ENCODE data around the gene LGR5. TPM values are rescaled to one million over a fixed set of nuclear protein-coding genes. Genes with fewer than 3 reads are reported as not detected.

LGR5 gene
- total RNA-seq, 1 donor from 2014 or later = not detected

DNA sequence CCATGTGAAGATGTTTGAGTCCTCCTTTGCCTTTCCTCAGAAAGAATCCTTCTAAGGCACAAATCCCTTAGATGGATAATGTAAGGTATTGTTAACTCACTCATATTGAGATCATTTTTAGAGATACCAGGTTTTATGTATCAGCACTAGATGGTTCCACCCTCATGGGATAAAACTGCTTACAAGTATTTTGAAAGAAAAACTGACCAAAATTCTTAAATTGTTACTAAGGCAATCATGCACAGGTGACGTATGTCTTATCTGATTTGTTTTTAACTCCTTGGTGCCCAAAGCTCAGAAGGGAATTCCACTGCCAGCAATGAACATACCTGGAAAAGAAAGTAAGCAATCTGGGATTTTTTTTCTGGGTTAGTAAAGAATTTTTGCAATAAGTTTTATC, 145.6 kb downstream of the LGR5 start:
- no peaks in the 10 kb centered on the region for H3K27me3 ChIP-seq (ENCODE audit: low read depth)
- no peak overlapping the region for H3K27ac ChIP-seq (replicated peaks)
- intact Hi-C loops (cut with micrococcal nuclease) = no loop called here
- H3K4me1 ChIP-seq = no peaks in the 10 kb centered on the region
- no peaks in the 10 kb centered on the region for H3K9me3 ChIP-seq (replicated peaks)
- H3K36me3 ChIP-seq = no peaks in the 10 kb centered on the region
- H3K4me3 ChIP-seq = no peak overlapping the region
- DNase-seq = no peak
- TF ChIP-seq, protein P1, sequence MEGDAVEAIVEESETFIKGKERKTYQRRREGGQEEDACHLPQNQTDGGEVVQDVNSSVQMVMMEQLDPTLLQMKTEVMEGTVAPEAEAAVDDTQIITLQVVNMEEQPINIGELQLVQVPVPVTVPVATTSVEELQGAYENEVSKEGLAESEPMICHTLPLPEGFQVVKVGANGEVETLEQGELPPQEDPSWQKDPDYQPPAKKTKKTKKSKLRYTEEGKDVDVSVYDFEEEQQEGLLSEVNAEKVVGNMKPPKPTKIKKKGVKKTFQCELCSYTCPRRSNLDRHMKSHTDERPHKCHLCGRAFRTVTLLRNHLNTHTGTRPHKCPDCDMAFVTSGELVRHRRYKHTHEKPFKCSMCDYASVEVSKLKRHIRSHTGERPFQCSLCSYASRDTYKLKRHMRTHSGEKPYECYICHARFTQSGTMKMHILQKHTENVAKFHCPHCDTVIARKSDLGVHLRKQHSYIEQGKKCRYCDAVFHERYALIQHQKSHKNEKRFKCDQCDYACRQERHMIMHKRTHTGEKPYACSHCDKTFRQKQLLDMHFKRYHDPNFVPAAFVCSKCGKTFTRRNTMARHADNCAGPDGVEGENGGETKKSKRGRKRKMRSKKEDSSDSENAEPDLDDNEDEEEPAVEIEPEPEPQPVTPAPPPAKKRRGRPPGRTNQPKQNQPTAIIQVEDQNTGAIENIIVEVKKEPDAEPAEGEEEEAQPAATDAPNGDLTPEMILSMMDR (IDR thresholded peaks at IDR 0.05; ENCODE audit: borderline replicate concordance) = no peak

DNA sequence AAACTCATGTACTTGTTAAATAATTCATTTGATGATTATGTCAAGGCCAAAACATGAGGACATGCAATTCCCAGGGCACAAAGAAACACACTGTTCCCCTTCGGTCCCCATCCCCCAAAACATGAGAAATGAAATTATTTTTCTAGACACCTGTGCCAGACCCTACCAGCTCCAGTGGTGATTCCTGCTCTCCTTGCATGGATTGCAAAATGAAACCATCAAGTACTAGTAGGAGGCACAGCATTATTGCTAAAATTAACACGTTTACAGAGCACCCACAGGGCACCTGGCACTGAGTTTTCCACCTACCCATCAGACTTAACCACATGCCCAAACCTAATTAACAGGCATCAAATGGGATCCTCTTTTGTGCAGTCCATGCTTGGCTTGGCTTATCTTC, 147.4 kb downstream of the LGR5 start:
- Histone ChIP-seq H3K9me3 (replicated peaks) (no peaks in the 10 kb centered on the region), H3K27ac (replicated peaks) (no peak overlapping the region), H3K4me3 (no peak overlapping the region), H3K27me3 (ENCODE audit: low read depth) (peaks cover 18% of the 10 kb centered on the region), H3K4me1 (no peaks in the 10 kb centered on the region), H3K36me3 (no peaks in the 10 kb centered on the region)
- TF ChIP-seq, protein P1 (IDR thresholded peaks at IDR 0.05; ENCODE audit: borderline replicate concordance) = no peak
- intact Hi-C loops (cut with micrococcal nuclease) = no loop called here
- DNase-seq = no peak

DNA sequence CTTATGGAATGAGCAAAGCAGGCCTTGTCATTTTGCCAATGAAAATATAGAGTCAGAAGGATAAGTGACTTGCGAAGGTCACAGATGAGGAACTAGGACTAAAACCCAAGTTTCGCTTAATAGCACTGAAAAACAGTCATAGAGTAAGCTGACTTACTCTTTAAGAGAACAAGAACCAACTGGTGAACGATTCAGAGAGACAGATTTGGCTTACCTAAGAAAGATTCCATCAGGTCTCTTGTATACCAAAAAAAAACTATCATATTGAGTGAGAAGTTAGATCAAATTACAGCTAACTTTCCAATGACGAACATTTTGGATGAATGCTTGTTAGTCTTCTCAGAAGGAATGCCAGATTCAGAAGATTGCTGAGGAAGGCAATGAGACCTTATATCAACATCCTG, 149.9 kb downstream of the LGR5 start:
- Histone ChIP-seq H3K27me3 (ENCODE audit: low read depth) (peaks cover 35% of the 10 kb centered on the region), H3K36me3 (no peaks in the 10 kb centered on the region), H3K4me1 (no peaks in the 10 kb centered on the region), H3K9me3 (replicated peaks) (no peaks in the 10 kb centered on the region), H3K4me3 (no peak overlapping the region), H3K27ac (replicated peaks) (no peak overlapping the region)
- intact Hi-C loops (cut with micrococcal nuclease) = no loop called here
- DNase-seq = no peak
- TF ChIP-seq, protein P1 (IDR thresholded peaks at IDR 0.05; ENCODE audit: borderline replicate concordance) = no peak

DNA sequence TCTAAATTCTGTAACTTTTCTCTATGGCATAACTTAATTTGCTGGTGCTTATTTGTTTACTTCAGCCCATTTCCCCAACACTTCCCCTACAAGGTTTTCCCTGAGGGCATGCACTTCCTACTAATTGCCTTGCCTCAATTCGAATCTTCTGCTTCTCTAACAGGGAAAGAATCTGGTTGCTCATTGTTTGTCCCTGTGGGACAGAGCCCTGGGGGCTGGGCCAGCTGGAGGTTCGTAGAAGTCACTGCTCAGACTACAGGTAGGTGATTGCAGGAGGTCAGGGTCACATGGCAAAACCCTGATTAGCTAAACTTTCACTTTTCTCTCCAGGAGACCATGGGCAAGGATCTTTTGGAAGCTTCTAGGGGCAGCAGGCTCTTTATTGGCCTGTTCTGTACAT, 152.0 kb downstream of the LGR5 start:
- DNase-seq = no peak
- Histone ChIP-seq H3K4me3 (no peak overlapping the region), H3K27ac (replicated peaks) (no peak overlapping the region), H3K9me3 (replicated peaks) (no peaks in the 10 kb centered on the region), H3K4me1 (no peaks in the 10 kb centered on the region), H3K36me3 (no peaks in the 10 kb centered on the region), H3K27me3 (ENCODE audit: low read depth) (peaks cover 52% of the 10 kb centered on the region)
- TF ChIP-seq, protein P1 (IDR thresholded peaks at IDR 0.05; ENCODE audit: borderline replicate concordance) = no peak
- intact Hi-C loops (cut with micrococcal nuclease) = no loop called here

DNA sequence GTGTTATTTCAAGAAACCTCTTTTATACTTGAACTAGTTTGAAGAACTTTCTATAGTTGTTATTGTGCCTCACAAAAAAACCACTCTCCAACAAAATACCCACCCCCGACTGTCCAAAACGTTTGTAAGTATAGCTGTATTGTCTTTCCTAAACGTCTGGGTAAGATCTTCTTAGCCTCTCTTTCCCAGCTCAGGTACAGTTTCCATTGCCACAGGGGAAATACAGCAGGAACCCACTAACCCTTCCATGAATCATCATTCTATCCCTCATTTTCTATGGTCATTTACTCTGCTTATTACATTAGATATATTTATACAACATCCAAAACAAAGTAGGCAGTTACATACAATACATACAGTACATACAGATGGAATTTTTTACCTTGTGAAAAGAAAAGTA, 153.2 kb downstream of the LGR5 start:
- no peak for DNase-seq
- peaks cover 65% of the 10 kb centered on the region for H3K27me3 ChIP-seq (ENCODE audit: low read depth)
- no peaks in the 10 kb centered on the region for H3K4me1 ChIP-seq
- TF ChIP-seq, protein P1 (IDR thresholded peaks at IDR 0.05; ENCODE audit: borderline replicate concordance) = no peak
- no peaks in the 10 kb centered on the region for H3K9me3 ChIP-seq (replicated peaks)
- H3K27ac ChIP-seq (replicated peaks) = no peak overlapping the region
- no peak overlapping the region for H3K4me3 ChIP-seq
- intact Hi-C loops (cut with micrococcal nuclease) = no loop called here
- H3K36me3 ChIP-seq = no peaks in the 10 kb centered on the region
